Measurements from ENCODE around the gene FZD2.

DNA sequence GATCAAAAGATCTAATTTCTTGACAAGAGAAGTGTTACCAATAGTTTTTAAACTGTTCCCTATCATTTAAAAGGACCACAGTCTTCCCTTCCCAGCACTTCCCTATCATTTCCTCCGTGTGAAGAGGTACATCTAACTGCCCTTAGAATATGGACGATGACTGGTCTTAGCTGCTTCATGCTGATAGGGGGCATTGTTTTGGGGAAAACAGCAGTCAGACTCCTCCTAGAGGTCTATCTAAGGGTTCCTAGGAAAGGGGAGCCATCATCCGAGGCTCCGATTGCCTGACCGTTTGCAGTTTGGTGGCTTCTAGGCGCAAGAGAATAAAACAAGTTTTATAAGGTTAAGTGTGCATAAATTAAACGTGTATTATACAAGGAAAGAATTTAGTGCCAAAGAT is 7.1 kb downstream of the FZD2 start:
- TF ChIP-seq, protein P1, sequence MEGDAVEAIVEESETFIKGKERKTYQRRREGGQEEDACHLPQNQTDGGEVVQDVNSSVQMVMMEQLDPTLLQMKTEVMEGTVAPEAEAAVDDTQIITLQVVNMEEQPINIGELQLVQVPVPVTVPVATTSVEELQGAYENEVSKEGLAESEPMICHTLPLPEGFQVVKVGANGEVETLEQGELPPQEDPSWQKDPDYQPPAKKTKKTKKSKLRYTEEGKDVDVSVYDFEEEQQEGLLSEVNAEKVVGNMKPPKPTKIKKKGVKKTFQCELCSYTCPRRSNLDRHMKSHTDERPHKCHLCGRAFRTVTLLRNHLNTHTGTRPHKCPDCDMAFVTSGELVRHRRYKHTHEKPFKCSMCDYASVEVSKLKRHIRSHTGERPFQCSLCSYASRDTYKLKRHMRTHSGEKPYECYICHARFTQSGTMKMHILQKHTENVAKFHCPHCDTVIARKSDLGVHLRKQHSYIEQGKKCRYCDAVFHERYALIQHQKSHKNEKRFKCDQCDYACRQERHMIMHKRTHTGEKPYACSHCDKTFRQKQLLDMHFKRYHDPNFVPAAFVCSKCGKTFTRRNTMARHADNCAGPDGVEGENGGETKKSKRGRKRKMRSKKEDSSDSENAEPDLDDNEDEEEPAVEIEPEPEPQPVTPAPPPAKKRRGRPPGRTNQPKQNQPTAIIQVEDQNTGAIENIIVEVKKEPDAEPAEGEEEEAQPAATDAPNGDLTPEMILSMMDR (IDR thresholded peaks at IDR 0.05): no peak
- TF ChIP-seq POLR2AphosphoS5 (IDR thresholded peaks at IDR 0.05) (no peak), POLR2A (IDR thresholded peaks at IDR 0.05) (no peak)
